ENCODE results near the gene RGPD3. TPM values are rescaled to one million over a fixed set of nuclear protein-coding genes. Genes with fewer than 3 reads are reported as not detected.

The RGPD3 gene
- total and polyA plus RNA-seq, 2 donors = 0.32 to 1.6 TPM

DNA sequence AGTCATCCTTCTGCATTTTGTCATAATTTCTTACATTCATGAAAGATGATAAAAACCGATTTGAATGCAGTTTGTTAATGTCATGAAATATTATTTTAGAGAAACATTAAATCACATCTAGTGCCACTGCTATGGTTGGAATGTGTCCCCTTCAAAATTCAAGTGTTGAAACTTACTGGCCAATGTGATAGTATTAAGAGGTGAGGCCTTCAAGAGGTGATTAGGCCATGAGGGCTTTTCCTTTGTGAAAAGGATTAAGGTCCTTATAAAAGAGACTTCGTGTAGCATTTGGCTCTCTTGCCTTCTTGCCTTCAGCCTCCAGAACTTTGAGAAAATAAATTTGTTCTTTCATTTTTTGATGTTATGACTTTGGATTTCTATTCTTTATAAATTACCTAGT is 117.2 kb downstream of the RGPD3 start:
- 60% methylated on average over 2 of the region's 2 CpGs for WGBS
- H3K27ac ChIP-seq (ENCODE audit: low read depth) = no peak overlapping the region
- no peak for DNase-seq (ENCODE audit: extremely low spot score)
- no peak overlapping the region for H3K4me3 ChIP-seq (ENCODE audit: low read depth, low read length)
- H3K4me1 ChIP-seq (ENCODE audit: insufficient read depth) = no peaks in the 10 kb centered on the region
- no peaks in the 10 kb centered on the region for H3K36me3 ChIP-seq (ENCODE audit: insufficient read depth)

GRCh38 chr2:106344302-106344701 is 123.9 kb downstream of the RGPD3 start:
- no peak overlapping the region for H3K4me3 ChIP-seq (ENCODE audit: low read depth, low read length)
- no peak overlapping the region for H3K27ac ChIP-seq (ENCODE audit: low read depth)
- 96% methylated on average over 12 of the region's 12 CpGs for WGBS
- DNase-seq (ENCODE audit: extremely low spot score) = no peak
- no peaks in the 10 kb centered on the region for H3K36me3 ChIP-seq (ENCODE audit: insufficient read depth)
- H3K4me1 ChIP-seq (ENCODE audit: insufficient read depth) = no peaks in the 10 kb centered on the region

- H3K4me3 ChIP-seq (ENCODE audit: low read depth, low read length) = no peak overlapping the region
- 97% methylated on average over 16 of the region's 16 CpGs for WGBS
Observed at GRCh38 chr2:106343274-106343673, 124.9 kb downstream of the RGPD3 start.

GRCh38 chr2:106342831-106343251 is 125.4 kb downstream of the RGPD3 start:
- WGBS = 86% methylated on average over 25 of the region's 25 CpGs
- H3K4me1 ChIP-seq (ENCODE audit: insufficient read depth) = no peaks in the 10 kb centered on the region
- DNase-seq (ENCODE audit: extremely low spot score) = no peak
- no peaks in the 10 kb centered on the region for H3K36me3 ChIP-seq (ENCODE audit: insufficient read depth)
- H3K4me3 ChIP-seq (ENCODE audit: low read depth, low read length) = no peak overlapping the region
- no peak overlapping the region for H3K27ac ChIP-seq (ENCODE audit: low read depth)

More at GRCh38 chr2:106343274-106343673, 124.9 kb downstream of the RGPD3 start:
- DNase-seq (ENCODE audit: extremely low spot score) = no peak
- Histone ChIP-seq H3K27ac (ENCODE audit: low read depth) (no peak overlapping the region), H3K4me1 (ENCODE audit: insufficient read depth) (no peaks in the 10 kb centered on the region), H3K36me3 (ENCODE audit: insufficient read depth) (no peaks in the 10 kb centered on the region)

DNA sequence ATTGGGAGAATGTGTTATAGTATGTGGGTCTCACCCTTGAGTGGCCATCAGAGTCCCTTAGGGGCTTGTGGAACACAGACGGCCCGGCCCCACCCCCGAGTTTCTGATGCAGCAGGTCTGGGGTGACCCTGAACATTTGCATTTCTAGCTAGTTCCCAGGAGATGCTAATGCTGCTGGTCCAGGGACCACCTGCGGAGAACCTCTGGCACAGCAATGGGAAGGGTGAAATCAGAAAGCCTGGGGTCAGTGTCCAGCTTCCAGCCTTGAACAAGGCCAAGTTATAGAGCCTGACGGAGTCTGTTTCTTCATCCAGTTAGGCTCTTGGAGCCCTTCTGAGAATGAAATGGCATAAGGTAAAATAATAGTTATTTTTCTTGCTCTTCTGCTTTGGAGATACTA is 126.5 kb downstream of the RGPD3 start:
- WGBS = 96% methylated on average over 5 of the region's 5 CpGs
- H3K27ac ChIP-seq (ENCODE audit: low read depth) = no peak overlapping the region
- H3K36me3 ChIP-seq (ENCODE audit: insufficient read depth) = no peaks in the 10 kb centered on the region
- DNase-seq (ENCODE audit: extremely low spot score) = no peak
- no peak overlapping the region for H3K4me3 ChIP-seq (ENCODE audit: low read depth, low read length)
- no peaks in the 10 kb centered on the region for H3K4me1 ChIP-seq (ENCODE audit: insufficient read depth)

Other genes starting within 250 kb of the RGPD3 start
- gene CD8B2, start 19.0 kb upstream of the RGPD3 start, total RNA-seq = 0.37 TPM
- 1.8 TPM for gene CD8B2, start 19.0 kb upstream of the RGPD3 start, polyA plus RNA-seq

Data from urinary bladder (tissue), 4 donors.